Pancreas (tissue), 10 donors: ENCODE measurements around the gene TMEM61. TPM values are rescaled to one million over a fixed set of nuclear protein-coding genes. Genes with fewer than 3 reads are reported as not detected.

Experiments
- ATAC-seq, 4 donors: fragments of 200-7000 bp; cut with Tn5 transposase; one replicate each; pipeline versions ENCODE4 v1.8.0 to v1.9.1; 2020; ENCODE audit warnings: mild to moderate bottlenecking in 4 of 4, moderate library complexity in 4 of 4
- DNase-seq, 6 donors: peaks; one replicate each; pipeline ENCODE4 v3.0.0-alpha.2; 2020
- FAIRE-seq: peaks from 2 replicates; lab custom pipeline; 2012; peaks lifted over from hg19 to GRCh38; lab: Jason Lieb, UNC
- H3K27ac ChIP-seq, 4 donors: fragments of 200-600 bp; sonication (generic); 1 replicate in 3 of 4; 2 replicates in 1 of 4; pipeline versions ENCODE4 v1.5.0 to v1.8.0; 2020
- H3K27me3 ChIP-seq, 4 donors: fragments of 200-600 bp; one replicate each; pipeline ENCODE4 v1.8.0; 2021
- H3K36me3 ChIP-seq, 3 donors: fragments of 200-600 bp; sonication (generic) in 1 of 3; one replicate each; pipeline versions ENCODE4 v1.5.0 to v1.8.0; 2020 to 2021
- H3K4me1 ChIP-seq, 3 donors: fragments of 200-600 bp; one replicate each; pipeline ENCODE4 v1.8.0; 2021
- H3K4me3 ChIP-seq, 4 donors: fragments of 200-600 bp; sonication (generic) in 2 of 4; one replicate each; pipeline versions ENCODE4 v1.5.0 to v1.8.0; 2020 to 2021
- H3K9me3 ChIP-seq, 4 donors: fragments of 200-600 bp; one replicate each; pipeline ENCODE4 v1.8.0; 2021
- CTCF ChIP-seq, 4 donors: fragments of 200-600 bp; sonication (generic) in 3 of 4; IDR thresholded peaks; one replicate each; pipeline versions ENCODE4 v1.5.0 to v1.8.0; 2021; ENCODE audit warnings: antibody characterized with exemption in 4 of 4
- WGBS, 2 donors: extraction: QIAGEN DNeasy Blood & Tissue Kit; methylation state at CpG; one replicate each; pipeline ENCODE4 v1.1.7; 2013; 5-methylcytosine and 5-hydroxymethylcytosine counted together
- intact Hi-C, 3 donors: fragments of 100-400 bp; cut with DNase I; formaldehyde crosslinking; loops; one replicate each; pipeline versions ENCODE4 v1.11.1 to v1.14.2; 2022
- polyA plus RNA-seq, 2 donors: library from polyadenylated mRNA; stranded (reverse); fragments of 200-250 nt; gene quantifications; one replicate each; pipeline ENCODE4 v1.2.3, GENCODE V29; 2013
- total RNA-seq, 6 donors: library from RNA; stranded (reverse); fragmentation: NEBNext Ultra II Directional in 4 of 6; extraction: Animal tissue kit (Norgen Biotek cat#: 25700) in 4 of 6; gene quantifications; one replicate each; pipeline versions ENCODE4 v1.2.1 to v1.2.4, GENCODE V29; 2021 to 2023
- donor health status: healthy with polysubstance abuse.
- donor health status: DM: no; HTN: no; CAD: no; lungs with moderate emphysema.
- donor health status: DM: no; HTN: no; CAD: no.
- donor health status: control.
- donor health status: control.
- donor health status: Bipolar disorder and iron deficiency.
- donor health status: DM: yes; HTN: yes; CAD: no.
- donor health status: DM: no; HTN: no; CAD: no.
- donor health status: DM: no; HTN: no; CAD: no.
- donor health status: DM: yes; HTN: yes; CAD: no.

Gene TMEM61
- total and polyA plus RNA-seq, 8 donors = 1.1 to 15.6 (median 1.7) TPM

GRCh38 chr1:54965624-54966340 lies 14.6 kb upstream of the TMEM61 start:
- no peak for TF ChIP-seq CTCF (IDR thresholded peaks at IDR 0.05)
- FAIRE-seq (no peak), ATAC-seq (peak in 3 of 4 donors; percentile 37 to 76 (median 49)), DNase-seq (peak in 1 of 6 donors; percentile 33)
- intact Hi-C loops = no loop called here
- no peaks in the 10 kb centered on the region for H3K36me3 ChIP-seq
- no peaks in the 10 kb centered on the region for H3K9me3 ChIP-seq
- H3K4me3 ChIP-seq = no peak overlapping the region
- H3K27me3 ChIP-seq = no peaks in the 10 kb centered on the region
- no peak overlapping the region for H3K27ac ChIP-seq
- H3K4me1 ChIP-seq = peaks cover 0 to 2% (median 0%) of the 10 kb centered on the region in 3 donors
- WGBS, 2 donors = 45 to 53% methylated on average over 7 of the region's 7 CpGs

GRCh38 chr1:54967372-54967771 lies 13.1 kb upstream of the TMEM61 start:
- DNase-seq (no peak), ATAC-seq (no peak), FAIRE-seq (no peak)
- 71% methylated on average over 5 of the region's 5 CpGs for WGBS, 2 donors
- H3K27ac ChIP-seq = no peak overlapping the region
- H3K9me3 ChIP-seq = no peaks in the 10 kb centered on the region
- no peak for TF ChIP-seq CTCF (IDR thresholded peaks at IDR 0.05)
- intact Hi-C loops = no loop called here
- no peak overlapping the region for H3K4me3 ChIP-seq
- no peaks in the 10 kb centered on the region for H3K36me3 ChIP-seq
- peaks cover 0 to 2% (median 0%) of the 10 kb centered on the region in 3 donors for H3K4me1 ChIP-seq
- no peaks in the 10 kb centered on the region for H3K27me3 ChIP-seq

DNA sequence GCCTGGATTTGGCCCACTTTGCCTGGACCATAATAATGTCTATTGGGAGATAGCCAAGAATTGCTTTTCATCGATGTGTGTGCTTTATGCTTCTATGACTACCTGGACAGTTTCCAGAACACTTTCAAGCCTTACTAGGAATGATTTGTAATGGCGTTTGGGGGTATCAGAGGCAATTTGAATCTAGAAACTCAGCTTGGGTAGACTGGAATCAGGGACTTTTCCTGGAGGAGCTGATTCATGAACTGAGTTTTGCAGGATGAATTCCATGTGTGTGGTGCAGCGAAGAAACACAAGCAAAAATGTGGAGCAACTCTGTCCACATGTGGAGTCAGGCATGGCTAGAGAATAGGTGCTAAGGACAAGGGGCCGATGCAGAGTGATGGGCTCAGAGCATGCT lies 11.9 kb upstream of the TMEM61 start:
- Histone ChIP-seq H3K4me3 (no peak overlapping the region), H3K27ac (no peak overlapping the region), H3K36me3 (no peaks in the 10 kb centered on the region), H3K4me1 (peaks cover 0 to 2% (median 0%) of the 10 kb centered on the region in 3 donors), H3K27me3 (no peaks in the 10 kb centered on the region), H3K9me3 (no peaks in the 10 kb centered on the region)
- 50 to 65% methylated on average over 4 of the region's 4 CpGs for WGBS, 2 donors
- DNase-seq (no peak), ATAC-seq (no peak), FAIRE-seq (no peak)
- TF ChIP-seq CTCF (IDR thresholded peaks at IDR 0.05) = no peak
- intact Hi-C loops = no loop called here

DNA sequence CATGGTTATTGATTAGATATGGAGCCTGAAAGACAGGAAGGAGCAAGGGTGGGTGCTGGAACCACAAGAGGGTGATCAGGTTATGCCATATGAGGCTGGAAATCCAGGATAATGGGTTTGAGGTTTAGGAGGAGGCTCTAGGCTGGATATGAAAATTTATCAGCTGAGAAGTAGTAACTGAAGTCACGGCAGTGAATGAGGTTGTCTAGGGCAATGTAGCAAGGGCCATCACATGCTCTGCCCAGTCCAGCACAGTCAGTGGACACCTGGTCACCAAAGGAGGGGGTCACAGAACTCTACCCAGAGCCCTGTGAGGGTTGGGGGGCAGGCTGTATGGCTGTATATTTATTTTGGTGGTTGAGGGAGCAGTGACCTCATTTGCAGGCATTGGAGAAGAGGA lies 10.5 kb upstream of the TMEM61 start:
- Histone ChIP-seq H3K4me3 (no peak overlapping the region), H3K36me3 (no peaks in the 10 kb centered on the region), H3K27me3 (no peaks in the 10 kb centered on the region), H3K9me3 (no peaks in the 10 kb centered on the region), H3K4me1 (peaks cover 0 to 2% (median 0%) of the 10 kb centered on the region in 3 donors), H3K27ac (no peak overlapping the region)
- FAIRE-seq = no peak
- 84 to 85% methylated on average over 1 of the region's 1 CpG for WGBS, 2 donors
- ATAC-seq = no peak
- DNase-seq = no peak
- TF ChIP-seq CTCF (IDR thresholded peaks at IDR 0.05) = no peak
- intact Hi-C loops = no loop called here

- DNase-seq (no peak), ATAC-seq (no peak), FAIRE-seq (no peak)
- 63 to 67% methylated on average over 5 of the region's 5 CpGs for WGBS, 2 donors
- Histone ChIP-seq H3K4me1 (peaks cover 0 to under 1% (median 0%) of the 10 kb centered on the region in 3 donors), H3K9me3 (no peaks in the 10 kb centered on the region), H3K27ac (no peak overlapping the region), H3K27me3 (no peaks in the 10 kb centered on the region), H3K4me3 (no peak overlapping the region), H3K36me3 (no peaks in the 10 kb centered on the region)
- TF ChIP-seq CTCF (IDR thresholded peaks at IDR 0.05) = no peak
- intact Hi-C loops = no loop called here
Observed at GRCh38 chr1:54970901-54971300, 9.5 kb upstream of the TMEM61 start.
